ENCODE data around the gene WDR31.
"Not testable (repeated sequence)": the region's sequence is repeated elsewhere in the genome, so short reads cannot be mapped to it uniquely, and the experiment has no call there.

The WDR31 gene

DNA sequence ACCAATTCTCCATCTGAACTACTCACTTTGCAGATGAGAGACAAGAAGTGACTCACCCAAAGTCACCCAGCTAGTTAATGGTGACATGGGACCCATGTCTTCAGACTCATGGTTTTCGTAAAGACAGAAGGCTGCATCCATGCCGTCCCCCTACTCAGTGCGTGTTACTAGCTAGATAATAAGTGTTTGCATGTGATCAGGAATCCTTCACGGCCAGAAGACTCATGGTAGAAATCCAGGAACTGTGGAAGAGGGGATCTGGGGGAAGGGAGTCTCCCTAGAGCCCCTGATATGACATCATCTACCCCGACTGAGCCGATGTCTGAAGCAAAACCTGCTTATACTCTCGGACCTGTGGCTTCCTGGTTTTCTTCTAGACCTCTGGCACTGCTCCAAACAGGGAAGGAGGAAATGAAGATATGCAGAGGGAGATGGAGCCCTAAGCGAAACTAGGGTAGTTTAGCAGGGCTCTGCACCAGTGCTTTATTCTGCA, 40.2 kb downstream of the WDR31 start:
- DNase-seq (ENCODE audit: extremely low spot score, insufficient read length, low read depth) (no peak), FAIRE-seq (no peak)

DNA sequence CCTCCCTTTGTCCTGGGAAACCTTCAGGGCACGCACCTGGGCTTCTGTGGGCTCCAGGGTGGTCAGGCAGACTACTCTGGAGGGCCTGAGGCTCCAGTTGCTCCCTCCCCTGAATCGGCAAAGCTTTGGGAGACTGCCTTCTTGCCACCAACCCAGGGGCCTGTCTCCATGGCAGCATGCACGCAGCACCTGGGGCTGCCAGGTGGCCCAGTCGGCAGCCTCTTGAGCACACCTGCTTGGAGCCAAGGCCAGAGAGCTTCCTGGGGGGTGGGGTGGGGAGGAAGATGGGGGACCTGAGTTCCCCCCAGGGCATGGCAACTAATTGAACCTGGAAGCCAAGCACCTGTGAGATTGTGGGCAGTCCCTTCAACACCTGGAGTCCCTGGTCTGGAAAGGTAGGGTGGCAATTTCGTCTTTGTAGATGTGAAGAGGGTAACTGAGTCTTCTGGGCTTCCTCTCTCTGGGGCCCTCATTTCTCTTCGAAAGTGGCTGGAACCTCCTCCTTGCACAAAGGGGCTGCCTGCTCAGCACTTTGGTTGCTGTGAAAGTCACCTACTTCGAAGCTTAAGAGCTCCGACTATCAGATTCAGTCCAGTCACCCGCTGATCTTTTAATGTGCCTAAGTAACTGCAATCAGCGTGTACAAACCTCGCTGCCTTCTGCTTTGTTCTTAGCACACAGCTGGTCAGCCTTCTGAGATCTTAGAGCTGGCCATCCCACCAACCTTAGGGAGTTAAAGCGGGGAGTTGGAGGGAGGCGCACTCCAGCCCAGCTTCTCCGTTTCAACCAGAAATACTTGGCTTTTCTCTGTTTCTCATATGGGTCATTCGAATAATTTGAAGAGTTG, 40.9 kb downstream of the WDR31 start:
- FAIRE-seq: no peak
- DNase-seq (ENCODE audit: extremely low spot score, insufficient read length, low read depth): no peak

DNA sequence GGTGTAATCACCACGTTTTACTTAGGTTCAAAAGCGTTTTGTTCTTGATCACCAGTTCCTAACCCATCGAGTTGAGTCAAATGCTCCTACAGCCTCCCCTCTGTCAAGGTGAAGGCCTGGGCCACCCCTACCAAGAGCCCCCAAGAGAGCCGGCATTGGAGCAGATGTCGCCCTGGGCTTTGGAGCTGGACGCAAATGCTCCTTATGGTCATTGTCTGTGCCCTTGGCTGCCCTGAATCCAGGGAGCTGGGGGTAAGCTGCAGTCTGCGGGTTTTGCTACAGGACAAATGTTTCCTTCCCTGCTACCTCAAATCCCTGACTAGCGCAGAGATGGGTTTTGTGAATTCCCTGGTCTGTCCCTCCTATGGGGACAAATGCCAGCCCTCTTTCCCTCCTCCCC, 41.8 kb downstream of the WDR31 start:
- DNase-seq (ENCODE audit: extremely low spot score, insufficient read length, low read depth) (no peak), FAIRE-seq (no peak)

DNA sequence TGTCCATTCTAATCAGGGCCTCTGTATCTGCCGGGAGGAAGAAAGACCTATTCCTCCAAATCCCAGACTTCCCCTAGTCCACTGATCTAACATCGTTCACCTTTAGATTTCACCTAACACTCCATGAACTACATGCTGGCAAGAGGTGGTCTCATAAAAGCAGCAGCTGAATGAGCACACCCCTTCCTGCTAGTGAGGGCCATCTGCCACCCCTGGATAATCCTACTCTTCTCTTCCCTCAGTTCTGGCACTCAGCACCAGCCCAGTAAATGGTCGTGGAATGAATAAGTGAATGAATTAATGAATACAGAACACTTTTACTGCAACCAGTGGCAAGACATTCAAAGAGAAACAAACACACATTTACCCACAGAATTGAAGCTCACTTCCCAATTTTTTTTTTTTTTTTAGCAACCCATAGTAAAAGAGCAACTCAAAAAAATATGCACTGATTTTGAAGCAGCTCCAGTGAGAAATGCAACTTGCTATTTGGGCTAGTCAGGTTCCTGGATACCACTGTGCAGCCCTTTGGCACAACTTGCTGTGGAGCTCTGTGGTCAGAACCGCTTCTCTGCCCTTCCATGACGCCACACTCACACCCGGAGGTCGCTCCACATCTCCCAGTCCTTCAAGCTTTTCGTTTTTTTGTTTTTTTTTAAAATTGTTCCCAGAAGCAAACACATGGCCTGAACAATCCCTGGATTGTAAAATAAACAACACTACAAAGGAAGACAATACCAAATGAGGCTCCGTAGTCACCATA, 43.1 kb downstream of the WDR31 start:
- DNase-seq (ENCODE audit: extremely low spot score, insufficient read length, low read depth) (no peak), FAIRE-seq (no peak)

DNA sequence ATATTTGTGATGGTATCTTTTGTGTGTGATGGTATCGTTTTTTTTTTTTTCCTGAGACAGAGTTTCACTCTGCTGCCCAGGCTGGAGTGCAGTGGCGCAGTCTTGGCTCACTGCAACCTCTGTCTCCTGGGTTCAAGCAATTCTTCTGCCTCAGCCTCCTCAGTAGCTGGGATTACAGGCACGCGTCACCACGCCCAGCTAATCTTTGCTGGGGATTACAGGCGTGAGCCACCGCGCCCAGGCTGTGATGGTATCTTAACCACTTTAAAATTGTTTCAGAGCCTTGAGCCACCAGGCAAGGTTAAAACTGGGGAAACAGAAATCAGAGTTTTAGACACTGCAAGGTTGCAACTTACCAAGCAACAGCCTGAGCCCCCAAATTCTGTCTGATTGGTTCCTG, 43.8 kb downstream of the WDR31 start:
- not testable (repeated sequence) for DNase-seq (ENCODE audit: extremely low spot score, insufficient read length, low read depth); FAIRE-seq

DNA sequence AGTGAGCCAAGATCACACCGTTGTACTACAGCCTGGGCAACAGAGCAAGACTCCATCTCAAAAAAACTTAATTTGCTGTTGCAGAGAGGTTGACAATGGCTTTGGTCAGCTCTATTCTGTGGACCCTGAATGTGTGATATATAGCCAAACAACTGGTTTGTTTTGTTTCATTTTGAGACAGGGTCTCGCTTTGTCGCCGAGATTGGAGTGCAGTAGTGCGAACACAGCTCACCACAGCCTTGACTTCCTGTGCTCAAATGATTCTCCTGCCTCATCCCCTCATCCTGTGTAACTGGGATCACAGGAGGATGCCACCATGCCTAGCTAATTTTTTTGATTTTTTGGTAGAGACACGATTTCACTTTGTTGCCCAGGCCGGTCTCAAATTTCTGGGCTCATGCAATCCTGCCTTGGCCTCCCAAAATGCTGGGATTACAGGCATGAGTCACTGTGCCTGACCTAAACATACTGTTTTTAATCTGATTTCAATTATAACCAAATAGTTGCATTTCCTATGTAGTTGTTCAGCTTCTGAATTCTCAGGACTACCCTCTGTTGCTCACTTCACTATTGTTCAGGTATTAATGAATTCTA, 46.7 kb downstream of the WDR31 start:
- DNase-seq (ENCODE audit: extremely low spot score, insufficient read length, low read depth): no peak
- FAIRE-seq: no peak

DNA sequence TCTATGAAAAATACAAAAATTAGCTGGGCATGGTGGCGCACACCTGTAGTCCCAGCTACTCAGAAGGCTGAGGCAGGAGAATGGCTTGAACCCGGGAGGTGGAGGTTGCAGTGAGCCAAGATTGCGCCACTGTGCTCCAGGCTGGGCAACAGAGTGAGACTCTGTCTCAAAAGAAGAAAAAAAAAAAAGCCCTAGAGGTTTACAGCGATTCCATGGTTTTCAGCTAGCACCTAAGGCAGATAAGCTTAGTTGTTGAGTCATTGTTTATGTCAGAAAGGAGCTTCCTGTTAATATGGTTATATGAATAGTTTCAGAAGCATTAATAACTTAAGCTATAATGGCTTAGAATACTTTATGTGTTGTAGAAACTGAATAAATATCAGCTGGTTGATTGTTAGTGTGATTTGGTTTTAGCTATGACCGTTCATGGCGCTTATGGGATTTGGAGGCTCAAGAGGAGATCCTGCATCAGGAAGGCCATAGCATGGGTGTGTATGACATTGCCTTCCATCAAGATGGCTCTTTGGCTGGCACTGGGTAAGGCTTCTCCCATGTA, 49.9 kb downstream of the WDR31 start:
- no peak for FAIRE-seq
- DNase-seq (ENCODE audit: extremely low spot score, insufficient read length, low read depth): no peak

DNA sequence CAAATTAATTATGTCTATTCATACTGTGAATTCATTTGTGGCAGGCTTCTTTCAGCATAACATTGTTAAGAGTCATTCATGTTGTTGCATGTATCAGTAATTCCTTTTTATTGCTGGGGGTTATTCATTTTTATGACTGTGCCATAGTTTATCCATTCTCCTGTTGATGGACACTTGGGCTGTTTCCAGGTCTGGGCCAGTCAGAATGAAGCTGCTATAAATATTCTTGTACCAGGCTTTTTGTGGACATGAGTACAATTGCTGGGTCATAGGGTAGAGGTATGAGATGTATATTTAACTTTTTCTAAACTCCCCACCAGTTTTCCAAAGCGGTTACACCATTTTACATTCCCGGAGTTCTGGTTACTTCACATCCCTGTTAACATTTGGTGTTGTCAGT, 51.0 kb downstream of the WDR31 start:
- DNase-seq (ENCODE audit: extremely low spot score, insufficient read length, low read depth) (no peak), FAIRE-seq (no peak)

DNA sequence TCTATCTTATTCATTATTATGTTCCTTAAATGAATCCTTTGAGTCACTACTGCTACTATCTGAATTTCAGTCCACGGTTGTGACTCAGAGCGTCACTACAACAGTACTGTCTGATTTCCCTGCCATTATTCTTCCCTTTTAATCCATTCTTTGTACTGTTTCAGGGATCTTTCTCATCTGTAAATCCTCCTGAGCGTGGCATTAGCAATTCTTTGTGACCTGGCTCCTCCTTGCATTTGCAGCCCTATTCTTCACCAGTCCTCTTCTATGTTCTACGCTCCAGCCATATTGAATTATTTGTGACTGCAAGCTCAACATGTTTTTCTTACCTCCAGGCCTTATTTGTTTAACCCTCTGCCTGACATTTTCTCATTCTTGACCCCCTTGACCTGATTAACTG, 58.7 kb downstream of the WDR31 start:
- no peak for FAIRE-seq

DNA sequence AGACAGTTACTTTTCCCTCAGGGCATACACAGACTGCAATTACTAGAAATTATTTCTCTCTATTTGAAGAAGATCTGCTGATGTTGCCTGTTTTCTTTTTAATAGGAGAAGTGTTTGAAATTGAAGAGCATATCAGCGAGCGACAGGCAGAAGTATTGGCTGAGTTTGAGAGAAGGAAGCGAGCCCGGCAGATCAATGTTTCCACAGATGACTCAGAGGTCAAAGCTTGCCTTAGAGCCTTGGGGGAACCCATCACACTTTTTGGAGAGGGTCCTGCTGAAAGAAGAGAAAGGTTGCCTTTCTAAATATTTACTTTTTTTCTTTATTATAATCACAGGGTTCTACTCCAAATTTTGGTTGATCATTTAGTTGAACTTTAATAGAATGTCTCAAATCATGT, 61.2 kb downstream of the WDR31 start:
- DNase-seq (ENCODE audit: extremely low spot score, insufficient read length, low read depth) (no peak), FAIRE-seq (no peak)

More for the DNA sequence above, 58.7 kb downstream of the WDR31 start:
- DNase-seq (ENCODE audit: extremely low spot score, insufficient read length, low read depth): no peak

DNA sequence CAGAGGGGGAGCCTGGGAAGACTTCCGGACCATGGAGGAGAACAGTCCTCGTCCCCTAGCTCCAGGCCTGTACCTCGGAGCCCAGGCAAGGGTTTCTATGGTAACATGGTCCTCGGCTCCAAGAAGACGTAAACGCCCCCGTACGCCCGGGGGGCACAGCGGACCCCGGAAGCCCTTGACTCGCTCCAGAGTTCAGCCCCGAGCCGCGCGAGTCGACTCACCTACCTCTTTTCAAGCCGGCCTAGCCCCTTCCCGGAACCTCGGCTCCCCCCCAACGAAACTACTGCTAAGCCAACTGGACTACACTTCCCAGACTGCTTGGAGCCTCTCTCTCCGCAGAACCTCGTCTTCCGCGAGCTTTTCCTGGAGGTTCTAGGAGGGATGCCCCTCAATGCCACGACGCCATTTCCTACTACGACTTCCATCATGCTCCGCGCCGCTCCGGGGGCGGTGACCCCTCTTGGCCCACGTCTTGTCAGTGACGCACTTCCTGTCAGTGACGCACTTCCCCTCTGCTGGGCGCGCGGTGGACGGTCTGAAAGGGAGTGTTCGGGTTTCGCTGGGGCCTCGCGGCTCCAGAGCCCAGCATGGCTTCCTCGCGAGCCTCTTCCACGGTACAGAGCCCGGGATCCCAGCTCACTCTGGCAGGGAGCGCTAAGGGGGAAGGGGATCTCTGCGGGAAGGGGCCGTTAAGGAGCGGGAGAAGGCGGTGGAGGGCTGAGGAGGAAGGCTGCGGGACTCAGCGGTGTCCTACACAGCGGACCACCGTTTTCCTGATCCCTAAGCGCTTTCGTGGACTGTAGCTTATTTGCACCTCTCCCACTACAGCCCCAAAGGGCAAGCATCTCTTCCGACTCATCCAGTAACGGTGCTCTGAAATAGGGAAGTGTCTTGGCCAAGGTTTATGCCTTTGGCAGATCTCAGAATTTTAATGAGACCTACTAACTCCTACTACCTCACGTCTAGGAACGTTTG, 64.6 kb downstream of the WDR31 start, which contains the start of the genes CDC26 and PRPF4:
TSS of gene CDC26 (minus strand) at position 416 of the 975 bp plus-strand sequence. CDS start 3,065 bp downstream, outside the sequence.
TSS of gene PRPF4 (plus strand) at position 502 of the 975 bp plus-strand sequence. CDS start at position 588, 86 bp downstream.
- FAIRE-seq (peak; percentile 98), DNase-seq (ENCODE audit: extremely low spot score, insufficient read length, low read depth) (peak; percentile 97)

DNA sequence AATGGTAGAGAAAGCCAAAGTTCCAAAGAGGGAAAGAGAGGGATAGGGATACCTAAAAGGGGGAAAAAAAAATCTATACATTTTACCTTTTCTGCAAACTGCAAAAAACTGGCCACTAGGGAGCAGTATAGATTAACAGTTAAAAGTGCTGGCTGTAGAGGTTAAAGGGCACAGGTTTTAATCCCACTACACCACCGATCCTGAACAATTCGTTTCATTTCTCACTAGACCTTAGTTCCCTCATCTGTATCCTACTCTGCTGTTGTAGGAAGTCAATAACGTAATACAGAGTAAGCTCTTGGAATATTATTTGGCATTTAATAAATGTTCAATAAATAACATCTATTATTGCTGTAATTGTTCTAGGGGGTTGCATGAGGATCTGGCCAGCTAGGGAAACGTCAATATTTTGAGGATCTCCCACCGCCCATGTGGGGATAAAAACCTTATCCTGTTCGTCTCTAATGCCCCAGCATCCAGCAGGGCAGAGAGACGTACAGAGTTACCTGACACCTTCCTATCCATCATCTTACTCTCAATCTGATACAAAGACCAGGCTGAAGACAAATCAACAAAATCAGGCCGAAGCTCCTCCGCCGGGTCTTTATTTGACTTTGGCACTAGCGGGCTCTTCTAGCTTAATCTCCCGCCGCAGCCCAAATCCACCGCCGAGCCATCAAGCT, 65.5 kb downstream of the WDR31 start:
- FAIRE-seq: peak; percentile 42

DNA sequence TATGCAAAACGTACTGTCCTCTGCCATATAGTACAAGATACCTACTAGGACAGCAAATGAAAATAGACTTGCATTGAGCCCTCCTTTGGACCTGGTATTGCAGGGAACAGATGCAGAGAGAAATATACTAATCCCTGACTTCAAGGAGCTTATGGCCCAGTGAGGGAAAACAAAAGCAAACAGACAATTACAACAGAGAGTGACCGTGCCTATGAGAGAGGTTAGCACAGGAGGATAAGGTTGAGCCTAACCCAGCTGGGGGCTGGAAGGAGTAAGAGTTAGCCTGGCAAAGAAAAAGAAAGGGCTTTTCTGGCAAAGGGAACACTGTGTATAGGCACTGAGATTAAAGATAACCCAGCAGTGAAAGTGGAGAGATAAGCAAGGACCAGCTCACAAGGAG, 70.2 kb downstream of the WDR31 start:
- FAIRE-seq (no peak), DNase-seq (ENCODE audit: extremely low spot score, insufficient read length, low read depth) (no peak)

More for the DNA sequence above, 65.5 kb downstream of the WDR31 start:
- DNase-seq (ENCODE audit: extremely low spot score, insufficient read length, low read depth): peak; percentile 35

DNA sequence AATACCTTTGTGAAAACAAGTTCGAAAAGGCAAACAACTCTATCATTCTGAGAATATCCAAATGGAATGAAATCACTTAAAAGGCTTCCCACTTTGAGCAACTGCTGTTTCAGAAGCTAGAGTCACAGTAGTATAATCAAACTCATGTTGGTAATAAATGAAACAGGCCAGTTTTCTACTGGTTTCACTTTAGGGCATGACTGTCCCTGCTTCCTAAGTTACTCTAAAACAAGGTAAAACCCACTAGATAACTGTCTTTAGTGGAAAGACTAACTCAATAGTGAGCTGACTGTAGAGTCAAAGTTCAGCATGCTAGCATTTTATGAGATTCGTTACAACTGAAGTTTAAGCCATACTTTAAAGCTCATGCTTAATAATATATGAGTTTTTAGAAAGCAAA, 70.7 kb downstream of the WDR31 start:
- FAIRE-seq (no peak), DNase-seq (ENCODE audit: extremely low spot score, insufficient read length, low read depth) (no peak)

DNA sequence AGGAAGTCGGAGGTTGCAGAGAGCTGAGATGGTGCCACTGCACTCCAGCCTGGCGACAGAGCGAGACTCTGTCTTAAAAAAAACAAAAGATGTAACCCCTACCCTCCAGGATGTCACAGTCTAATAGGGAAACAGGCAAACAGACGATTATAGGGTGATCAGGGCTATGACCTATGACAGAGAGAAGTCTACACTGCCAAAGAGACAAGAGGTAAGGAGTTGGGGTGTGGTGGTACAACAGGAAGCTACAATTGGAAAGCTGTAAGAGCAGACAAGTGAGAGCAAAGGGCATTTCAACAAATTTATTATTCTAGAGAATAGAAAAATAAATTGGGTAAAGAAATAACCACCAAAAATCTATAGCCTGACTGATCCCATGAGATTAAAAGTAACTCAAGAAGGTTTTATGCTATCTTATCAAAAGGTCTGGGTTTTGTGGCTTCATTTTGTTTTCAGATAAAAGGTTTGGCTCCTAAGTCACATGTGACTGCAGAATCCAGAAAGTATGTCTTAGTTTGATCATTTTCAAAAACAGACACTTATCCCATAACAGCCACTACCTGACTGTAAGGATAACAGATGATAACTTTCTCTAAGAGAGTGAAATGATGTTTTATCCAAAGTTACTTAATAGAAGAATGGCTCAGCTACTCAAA, 72.0 kb downstream of the WDR31 start:
- no peak for FAIRE-seq

DNA sequence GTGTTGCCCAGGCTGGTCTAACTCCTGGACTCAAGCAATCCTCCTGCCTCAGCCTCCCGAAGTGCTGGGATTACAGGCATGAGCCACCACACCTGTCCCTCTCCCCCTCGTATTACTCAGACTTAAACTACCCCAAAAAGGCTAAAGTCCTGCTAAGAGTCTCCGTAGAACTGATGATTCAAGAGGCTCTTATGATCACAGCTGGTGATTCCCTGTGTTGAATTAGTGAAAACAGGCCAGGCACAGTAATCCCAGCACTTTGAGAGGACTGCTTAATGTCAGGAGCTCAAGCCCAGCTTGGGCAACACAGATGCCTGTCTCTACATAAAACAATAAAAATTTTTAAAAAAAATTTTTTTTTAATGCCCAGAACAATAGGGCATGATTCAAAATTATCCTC, 73.9 kb downstream of the WDR31 start:
- FAIRE-seq (no peak), DNase-seq (ENCODE audit: extremely low spot score, insufficient read length, low read depth) (no peak)

More for the DNA sequence above, 72.0 kb downstream of the WDR31 start:
- DNase-seq (ENCODE audit: extremely low spot score, insufficient read length, low read depth): no peak

Data from GM18507 (cell line).